ENCODE measurements around the gene MMP28.

DNA sequence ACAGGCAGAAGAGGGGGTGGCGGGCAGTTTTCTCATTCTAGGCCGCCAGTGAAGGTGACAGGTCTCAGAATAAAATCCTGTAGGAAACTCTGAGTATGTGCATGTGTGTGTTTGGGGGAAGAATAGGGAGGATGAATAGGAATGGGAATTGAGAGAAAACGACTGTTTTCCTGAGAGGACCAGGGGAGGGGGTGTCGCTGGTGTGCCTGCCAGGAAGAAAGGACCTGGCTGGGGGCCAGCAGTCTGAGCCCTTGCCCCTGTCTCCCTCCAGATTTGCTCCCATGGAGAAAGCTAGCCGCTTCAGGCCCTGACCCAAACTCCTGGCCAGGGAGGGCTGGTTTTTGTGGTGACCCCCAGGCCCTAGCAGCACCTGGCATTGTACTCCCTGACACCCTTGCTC, 20.4 kb downstream of the MMP28 start:
- TF ChIP-seq POLR2A (IDR thresholded peaks at IDR 0.05; ENCODE audit: low read depth, low read length) (no peak), POLR2AphosphoS5 (IDR thresholded peaks at IDR 0.05; ENCODE audit: low read depth, low read length) (no peak), TAF1 (IDR thresholded peaks at IDR 0.05; ENCODE audit: borderline replicate concordance, low read depth, low read length) (no peak)

Measured in GM12892 (cell line).